GM19025 (cell line): Measurements from ENCODE around the gene SOWAHB.
"Not testable (repeated sequence)": the region's sequence is repeated elsewhere in the genome, so short reads cannot be mapped to it uniquely, and the experiment has no call there.

Experiments
- ATAC-seq: cut with Tn5 transposase; IDR thresholded peaks from one replicate; pipeline ENCODE4 v1.9.1; 2021; ENCODE audit warnings: mild to moderate bottlenecking, low read depth, moderate library complexity; ENCODE audit not compliant: unreplicated experiment

SOWAHB gene

DNA sequence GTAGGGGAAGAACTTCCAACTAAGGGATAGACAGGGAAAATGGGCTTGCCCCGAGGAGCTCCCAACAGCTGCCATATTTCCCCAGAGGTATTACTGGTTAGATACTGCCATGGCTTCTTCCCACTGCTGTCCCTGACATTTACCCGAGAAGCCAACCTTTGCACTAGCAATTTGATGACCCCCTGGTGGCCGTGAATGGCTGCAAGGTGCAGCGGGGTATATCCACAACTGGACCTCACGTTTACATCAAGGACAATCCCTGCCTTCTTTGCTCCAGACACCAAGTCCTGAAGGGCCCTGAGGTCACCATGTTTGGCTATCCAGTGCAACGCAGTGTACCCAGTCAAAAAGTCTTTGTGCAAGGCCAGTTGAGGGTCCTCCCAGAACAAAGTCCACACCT lies 2.3 kb downstream of the SOWAHB start:
- ATAC-seq, result no peak

DNA sequence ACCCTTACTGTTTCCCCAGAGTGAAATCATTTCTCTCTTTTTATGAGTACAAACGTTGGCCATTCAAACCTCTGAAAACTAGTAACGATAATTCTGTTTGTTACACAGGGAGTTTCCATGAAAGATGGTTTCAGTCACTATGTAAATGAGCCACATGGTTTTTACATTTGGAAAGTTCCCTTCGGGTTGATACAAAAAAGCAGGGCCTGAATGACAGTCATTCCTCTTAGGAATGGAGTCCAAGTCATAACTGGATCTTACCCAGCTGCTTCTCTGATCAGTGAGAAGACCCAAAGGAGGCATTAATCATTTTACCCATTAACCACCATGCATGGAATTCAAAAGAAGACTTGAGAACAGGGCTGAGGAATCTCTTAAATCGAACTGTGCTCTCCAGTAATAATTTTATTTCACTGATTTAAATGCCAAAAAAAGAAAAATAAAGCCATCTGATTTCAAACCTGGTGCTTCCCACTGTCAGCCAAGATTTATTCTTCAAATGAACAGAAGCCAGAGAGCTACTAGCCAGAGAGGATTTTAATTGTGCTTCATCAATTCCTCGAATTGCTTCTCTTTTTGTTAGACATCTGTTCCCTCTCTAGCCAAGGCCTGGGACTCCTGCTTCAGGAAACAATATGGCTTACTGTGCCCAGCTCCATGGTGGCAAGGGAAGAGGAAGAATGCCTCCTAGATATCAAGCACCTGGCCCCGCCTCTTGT lies 3.2 kb downstream of the SOWAHB start:
- no peak for ATAC-seq

DNA sequence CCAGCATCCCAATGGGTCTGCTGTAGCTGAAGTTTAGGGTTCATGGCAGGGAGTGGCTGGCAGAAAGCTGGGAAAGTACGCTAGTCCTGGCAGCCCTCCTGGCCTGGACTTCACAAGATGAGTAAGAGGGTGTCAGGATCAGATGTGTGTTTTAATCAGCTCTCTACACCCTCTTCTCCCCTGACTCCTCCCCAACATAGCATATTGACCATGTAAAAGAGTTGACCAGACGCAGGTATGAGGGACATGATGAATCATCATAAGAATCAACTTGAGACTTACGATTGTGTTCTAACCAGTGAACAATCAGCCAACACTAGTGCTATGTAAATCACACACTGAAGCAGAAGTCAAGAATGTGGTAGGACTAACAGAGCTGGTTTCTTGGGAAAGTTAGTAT lies 5.3 kb downstream of the SOWAHB start:
- no peak for ATAC-seq

GRCh38 chr4:76892001-76892400 lies 5.9 kb downstream of the SOWAHB start:
- no peak for ATAC-seq

DNA sequence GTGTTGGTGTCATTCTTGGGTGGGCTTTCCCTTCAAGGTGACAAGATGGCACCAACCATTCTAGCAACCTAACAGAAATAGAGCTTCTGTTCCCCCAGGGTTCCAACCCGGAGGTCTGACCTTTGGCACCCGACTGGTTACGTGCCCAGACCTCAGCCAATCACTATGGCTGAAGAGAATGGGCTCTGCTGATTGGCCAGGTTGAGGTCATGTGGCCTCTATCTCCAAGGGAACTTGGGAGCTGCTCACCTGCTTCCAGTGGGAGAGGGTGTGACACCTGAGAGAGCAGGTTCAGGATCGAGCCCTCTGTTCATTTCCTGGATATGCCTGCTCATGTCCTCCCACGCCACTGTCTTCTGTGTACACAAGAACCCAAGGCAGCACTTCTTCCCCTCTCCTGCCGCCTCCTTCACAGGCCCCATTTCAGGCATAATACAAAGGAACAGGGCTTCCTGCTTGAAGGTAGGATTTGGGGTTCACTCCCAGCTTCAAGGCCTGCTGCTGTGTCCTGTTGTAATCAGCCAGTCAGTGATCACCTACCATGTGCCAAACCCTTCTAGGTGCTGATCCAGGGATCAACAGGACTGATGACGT lies 11.0 kb downstream of the SOWAHB start:
- ATAC-seq, result no peak

- no peak for ATAC-seq
Observed at GRCh38 chr4:76886214-76886613, 11.7 kb downstream of the SOWAHB start.

GRCh38 chr4:76883147-76883546 lies 14.8 kb downstream of the SOWAHB start:
- no peak for ATAC-seq

GRCh38 chr4:76882630-76883029 lies 15.3 kb downstream of the SOWAHB start:
- ATAC-seq, result no peak

DNA sequence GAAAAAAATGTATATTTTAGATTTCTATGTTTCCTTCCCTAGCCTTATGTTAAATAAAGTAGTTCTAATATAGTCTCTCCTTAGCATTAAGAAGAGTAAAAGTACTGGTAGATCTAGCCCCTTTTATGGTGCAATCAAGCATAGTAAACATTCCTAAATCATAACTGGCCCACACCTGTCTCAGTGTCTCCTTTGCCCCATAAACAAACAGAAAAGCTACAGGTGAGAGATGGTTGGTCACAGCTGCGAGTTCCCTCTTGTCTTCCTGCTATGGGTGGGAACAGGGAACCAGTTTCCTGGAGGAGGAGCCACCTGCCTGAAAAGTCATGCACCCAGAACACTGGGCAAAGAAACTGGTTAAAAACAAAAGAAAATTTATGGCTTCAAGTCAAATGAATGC lies 16.6 kb downstream of the SOWAHB start:
- ATAC-seq, result no peak

- ATAC-seq, result no peak
Observed at GRCh38 chr4:76879731-76880364, 18.1 kb downstream of the SOWAHB start.

- ATAC-seq, result not testable (repeated sequence)
Observed at GRCh38 chr4:76878641-76879165, 19.2 kb downstream of the SOWAHB start.

DNA sequence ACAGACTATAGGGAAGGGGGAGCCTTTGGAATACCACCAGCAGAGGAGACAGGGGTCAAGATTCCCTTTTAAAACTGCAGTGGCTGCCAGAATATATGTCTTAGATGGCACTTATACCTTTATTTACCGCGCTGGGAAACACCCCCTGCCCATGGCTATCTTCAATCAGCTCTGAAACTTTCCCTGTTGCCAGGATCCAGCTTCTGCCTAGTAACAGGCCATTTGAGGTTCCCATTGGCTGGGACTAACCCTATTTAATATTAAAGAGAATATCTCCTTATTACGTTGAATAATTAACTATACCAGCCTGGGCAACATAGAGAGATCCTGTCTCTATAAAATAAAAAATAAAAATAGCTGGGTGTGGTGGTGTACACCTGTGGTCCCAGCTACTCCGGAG lies 23.8 kb downstream of the SOWAHB start:
- ATAC-seq, result no peak

- ATAC-seq, result no peak
Observed at GRCh38 chr4:76873495-76873894, 24.4 kb downstream of the SOWAHB start.

DNA sequence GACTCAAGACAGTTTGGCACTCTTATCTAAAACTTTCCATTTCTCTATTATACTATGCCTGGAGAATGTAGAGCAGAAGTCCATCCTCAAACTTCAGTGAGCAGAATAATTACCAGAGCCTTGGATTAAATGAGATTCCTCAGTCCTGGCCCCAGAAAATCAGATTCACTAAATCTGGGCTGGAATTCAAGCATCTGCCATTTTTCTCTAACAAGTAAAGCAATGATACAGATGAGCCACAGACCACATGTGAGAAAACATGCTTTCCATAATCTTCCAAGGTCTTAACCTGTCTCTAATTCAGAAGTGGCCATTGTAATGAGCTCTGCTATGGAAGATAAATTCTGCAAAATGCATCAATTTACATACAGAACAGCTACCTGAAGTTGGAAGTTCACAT lies 25.4 kb downstream of the SOWAHB start:
- no peak for ATAC-seq

DNA sequence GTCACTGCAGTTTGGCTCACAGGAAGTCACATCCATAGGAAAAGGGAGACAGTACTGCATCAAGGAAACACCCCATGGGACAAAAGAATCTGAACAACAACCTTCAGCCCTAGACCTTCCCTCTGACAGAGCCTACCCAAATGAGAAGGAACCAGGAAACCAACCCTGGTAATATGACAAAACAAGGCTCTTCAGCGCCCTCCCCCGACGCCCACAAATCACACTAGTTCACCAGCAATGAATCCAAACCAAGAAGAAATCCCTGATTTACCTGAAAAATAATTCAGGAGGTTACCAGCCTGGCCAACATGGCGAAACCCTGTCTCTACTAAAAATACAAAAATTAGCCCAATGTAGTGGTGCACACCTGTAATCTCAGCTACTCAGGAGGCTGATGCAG lies 29.2 kb downstream of the SOWAHB start:
- not testable (repeated sequence) for ATAC-seq

- ATAC-seq, result no peak
Observed at GRCh38 chr4:76867880-76868655, 29.9 kb downstream of the SOWAHB start.

DNA sequence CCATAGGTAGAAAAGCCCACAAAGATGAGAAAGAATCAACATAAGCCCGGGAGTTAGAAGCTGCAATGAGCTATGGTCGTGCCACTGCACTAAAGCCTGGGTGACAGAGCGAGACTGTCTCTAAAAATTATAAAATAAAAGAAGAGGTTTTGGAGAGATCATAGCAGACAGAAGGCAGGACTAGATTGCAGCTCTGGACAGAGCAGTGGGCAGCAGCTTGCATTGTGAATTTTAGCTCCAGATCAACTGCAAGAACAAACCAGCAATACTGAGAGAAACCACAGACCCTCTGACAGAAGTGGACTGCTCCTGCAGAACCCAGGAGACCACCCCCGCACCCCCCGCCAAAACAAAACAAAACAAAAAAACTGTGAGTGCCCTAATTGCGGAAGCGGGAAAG lies 30.6 kb downstream of the SOWAHB start:
- no peak for ATAC-seq

DNA sequence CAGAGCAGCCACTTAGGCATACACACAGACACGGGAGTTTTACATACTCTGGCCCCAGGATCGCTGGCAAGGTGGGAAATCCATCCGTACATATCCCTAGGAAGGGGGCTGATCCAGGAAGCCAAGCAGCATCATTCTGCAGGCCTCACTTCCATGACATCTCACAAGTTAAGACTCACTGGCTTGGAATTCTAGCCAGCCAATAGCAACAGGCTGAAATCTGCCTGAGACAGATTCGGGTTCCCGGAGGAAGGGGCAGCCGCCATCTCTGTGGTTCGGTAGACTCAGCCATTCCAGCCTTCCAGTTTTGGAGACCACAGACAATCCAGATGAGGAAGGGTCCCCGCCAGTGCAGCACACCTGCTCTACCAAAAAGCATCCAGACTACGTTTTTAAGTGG lies 31.3 kb downstream of the SOWAHB start:
- ATAC-seq, result no peak

DNA sequence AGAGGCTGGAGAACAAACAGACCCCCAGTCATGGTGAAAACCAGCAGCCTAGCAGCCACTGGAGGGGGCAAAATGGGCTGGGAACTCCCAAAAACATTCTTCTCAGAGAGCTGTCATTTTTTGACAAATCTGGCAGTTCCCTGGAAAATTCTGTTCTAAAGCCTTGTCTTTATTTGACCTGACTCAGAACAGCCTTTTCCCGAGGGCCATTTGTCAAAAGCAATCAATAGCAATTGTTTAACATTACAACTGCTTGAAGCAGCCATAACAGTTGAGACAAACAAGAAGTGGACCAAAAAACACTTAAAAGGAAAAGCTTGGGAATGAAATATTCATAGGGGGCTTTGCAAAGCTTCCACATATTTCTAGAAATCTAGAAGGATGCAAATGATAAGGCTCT lies 39.6 kb downstream of the SOWAHB start:
- ATAC-seq, result no peak

DNA sequence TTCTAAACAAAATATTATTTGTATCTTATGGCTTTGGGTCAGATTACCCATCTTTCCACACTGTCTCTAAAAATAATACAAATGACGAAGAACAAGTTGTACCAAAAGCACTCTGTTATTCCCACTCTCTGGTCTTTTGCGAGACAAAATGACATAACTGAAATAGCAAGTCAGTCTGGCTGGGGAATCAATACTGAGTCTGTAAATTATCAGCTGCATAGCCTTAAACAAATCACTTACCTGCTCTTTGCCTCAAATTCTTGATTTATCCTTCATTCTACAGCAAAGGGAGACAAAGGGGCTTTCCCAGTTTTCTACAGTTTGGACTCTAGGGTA lies 40.9 kb downstream of the SOWAHB start:
- no peak for ATAC-seq
